ENCODE data around the gene NCAM1.

GRCh38 chr11:113174882-113175281 is 213.7 kb downstream of the NCAM1 start:
- TF ChIP-seq SP1 (IDR thresholded peaks at IDR 0.05), result no peak
- TF ChIP-seq FOXM1 (IDR thresholded peaks at IDR 0.05; ENCODE audit: borderline replicate concordance), result no peak
